Ureter (tissue), 1 donor: ENCODE data around the gene C1QTNF3. TPM values are rescaled to one million over a fixed set of nuclear protein-coding genes. Genes with fewer than 3 reads are reported as not detected.
"Not testable (repeated sequence)": the region's sequence is repeated elsewhere in the genome, so short reads cannot be mapped to it uniquely, and the experiment has no call there.

Experiments used
- DNase-seq: peaks from one replicate; pipeline ENCODE4 v3.0.0-alpha.2; 2020; ENCODE audit warnings: low spot score
- total RNA-seq: library from RNA; stranded (reverse); gene quantifications from one replicate; pipeline ENCODE4 v1.2.4, GENCODE V29; 2023
- donor health status: DM: yes; HTN: yes; CAD: no.

C1QTNF3 gene
- total RNA-seq, 1 donor from 2014 or later, result 12.7 TPM

DNA sequence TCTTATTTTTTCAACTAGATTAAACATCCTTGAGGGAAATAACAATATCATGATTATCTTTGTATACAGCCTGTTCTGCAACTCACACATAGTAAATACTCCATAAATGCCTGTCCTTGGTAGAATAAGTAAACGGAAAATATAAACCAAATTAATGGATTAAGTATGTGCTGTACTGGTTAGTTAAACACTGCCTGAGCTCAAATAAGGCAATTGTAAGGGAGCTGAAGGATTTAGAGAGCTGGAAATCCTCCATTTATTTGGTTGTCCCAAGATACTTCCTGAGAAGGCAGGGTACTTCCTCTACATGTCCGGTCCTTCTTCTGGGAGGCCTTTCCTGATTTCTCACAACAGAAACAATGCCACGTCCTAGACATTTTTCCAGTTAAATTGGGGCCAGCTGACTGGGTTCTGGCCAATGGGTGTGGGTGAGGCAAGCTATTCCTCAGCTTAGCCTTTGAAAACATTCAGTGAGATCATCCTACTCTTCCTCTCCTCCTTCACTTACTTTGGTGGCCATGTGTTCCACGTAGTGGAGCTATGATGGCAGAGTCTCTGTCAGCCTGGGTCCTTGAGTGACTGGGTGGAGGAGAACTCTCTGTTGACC is 8.5 kb upstream of the C1QTNF3 start:
- DNase-seq, result no peak

DNA sequence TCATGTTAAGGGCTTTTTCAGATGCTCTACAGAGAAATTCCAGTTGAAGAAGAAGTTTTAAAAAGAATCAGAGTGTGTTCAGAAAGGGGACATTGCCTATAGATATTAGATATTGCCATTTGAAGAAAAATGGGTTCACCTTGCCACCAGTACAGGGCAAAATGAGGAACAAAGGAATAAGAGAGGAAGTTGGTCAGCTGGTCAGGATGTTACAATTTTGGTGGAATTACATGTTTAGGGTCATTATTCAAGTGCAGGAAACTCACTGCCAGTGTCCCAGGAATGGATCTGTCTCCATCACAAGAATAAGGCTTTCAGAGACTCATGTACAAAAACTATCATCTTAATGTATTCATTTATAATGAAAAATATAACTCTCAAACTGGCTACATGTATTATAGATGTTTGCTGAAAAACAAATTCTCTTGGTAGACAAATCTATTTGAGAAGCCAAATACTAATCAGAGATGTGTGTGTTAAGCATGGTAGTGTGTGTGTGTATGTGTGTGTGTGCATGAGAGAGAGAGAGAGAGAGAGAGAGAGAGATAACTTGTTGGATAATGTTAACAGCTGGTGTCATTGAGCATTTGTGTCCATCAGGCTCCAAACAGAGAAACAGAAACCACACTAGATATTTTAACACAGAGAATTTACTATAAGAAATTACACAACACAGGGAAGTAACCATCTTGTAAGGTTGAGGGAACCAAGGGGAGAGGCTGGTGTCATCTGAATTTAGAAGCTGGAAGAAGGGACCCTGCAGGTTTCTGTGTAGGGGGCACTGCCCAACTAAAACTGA is 5.0 kb upstream of the C1QTNF3 start:
- no peak for DNase-seq

DNA sequence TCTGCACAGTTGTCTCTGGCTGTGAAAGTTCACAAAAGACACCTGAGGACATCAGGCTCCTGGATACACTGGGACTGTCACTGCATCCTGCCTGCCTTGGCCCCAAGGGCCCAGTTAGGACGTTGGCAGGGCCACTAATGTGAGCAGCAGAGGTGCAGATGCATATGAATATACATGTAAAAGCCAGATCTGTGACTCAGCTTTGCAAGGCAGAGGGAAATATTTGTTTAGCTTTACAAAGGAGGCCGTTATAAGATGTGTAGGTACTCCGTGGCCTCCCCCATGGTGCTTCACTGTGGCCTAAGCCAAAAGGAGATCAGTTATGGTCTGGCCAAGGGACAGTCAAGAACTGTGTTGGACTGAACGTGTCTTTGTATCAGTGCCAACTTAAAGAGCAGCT is 4.1 kb upstream of the C1QTNF3 start:
- DNase-seq, result no peak

DNA sequence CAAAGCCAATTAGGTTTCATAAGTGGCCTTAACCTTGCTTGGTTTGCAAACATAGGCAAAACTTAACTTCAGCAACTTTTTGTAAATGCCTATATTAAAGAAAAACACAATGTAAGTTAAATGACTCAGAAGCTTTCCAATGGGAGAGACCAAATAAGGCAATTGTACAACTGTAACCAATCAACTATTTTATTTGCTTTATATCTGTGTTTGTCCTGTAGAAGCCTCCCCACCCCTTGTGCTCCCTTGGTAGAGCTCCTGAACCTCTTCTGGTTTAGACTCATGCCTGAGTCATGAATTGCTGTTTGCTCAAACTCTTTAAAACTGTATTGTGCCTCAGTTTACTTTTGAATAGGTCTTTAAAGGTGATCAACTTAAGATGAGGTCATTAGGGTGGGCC is 3.0 kb upstream of the C1QTNF3 start:
- no peak for DNase-seq

DNA sequence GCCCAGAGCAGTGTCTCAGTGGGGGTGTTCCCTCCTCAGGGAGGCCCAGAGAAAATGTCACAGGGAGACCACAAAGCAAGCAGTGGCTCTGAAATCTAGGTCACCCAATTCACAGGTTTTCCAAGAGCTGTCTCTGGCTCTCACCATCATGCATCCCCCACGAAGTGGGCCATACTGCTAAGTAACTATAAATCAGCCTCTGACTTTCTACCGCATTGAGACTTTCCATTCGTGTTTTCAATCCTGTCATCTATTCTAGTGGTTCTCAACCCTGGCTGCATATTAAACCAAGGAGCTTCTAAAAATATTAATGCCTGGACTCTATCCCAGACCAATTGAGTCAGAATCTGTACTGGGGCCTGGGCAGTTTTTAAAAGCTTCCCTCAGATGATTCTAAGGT is 2.0 kb upstream of the C1QTNF3 start:
- DNase-seq, result no peak

DNA sequence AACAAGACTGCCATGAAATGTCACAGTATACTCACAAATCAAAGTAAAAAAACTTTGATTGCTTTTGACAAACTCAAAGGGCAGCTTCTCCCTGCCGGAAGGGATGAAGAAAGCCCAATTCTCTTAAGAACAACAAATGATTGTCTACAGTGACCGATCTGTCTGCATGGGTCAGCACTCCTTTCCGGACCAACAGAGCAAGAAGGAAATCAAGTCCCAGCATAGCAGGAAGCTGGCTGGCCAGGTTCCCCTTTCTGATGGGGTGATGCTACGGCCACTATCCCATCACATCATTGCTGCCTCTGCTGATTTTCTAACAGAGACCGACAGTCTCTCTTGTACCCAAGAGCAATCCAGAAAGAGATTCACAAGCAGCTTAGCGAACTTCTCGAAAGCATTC is 692 bp downstream of the C1QTNF3 start:
- no peak for DNase-seq

DNA sequence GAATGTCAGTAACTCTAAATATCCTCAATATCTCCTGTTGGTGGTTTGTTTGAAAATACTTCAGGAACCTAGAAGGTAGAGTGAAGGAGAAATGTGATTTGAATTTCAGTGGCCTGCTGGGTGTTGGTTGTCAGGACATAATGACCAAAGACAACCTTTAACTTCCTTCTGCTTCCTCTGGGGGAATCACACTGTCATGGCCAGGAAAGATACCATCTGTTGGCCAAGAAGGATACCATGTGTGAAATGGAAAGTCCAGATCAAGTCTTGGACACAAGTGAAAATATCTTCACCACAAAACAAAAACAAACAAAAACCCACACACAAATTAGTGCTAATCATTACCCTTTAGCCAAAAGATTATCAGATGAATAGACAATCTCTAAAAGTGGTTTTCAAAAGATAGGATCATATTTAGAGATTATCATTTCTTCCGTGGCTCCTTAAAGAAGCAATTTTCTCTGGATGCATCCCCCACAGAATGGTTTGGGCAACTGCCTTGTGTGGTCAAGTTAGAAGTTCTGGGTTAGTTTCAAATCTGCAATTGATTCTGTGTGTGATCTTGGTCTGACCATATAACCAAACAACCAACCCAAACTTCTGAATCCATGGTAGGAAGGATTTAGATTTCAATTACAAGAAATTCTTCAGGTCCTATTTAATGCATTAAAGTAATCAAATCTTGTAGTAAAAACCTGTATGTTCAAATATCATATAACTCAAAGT is 1.6 kb downstream of the C1QTNF3 start:
- no peak for DNase-seq

DNA sequence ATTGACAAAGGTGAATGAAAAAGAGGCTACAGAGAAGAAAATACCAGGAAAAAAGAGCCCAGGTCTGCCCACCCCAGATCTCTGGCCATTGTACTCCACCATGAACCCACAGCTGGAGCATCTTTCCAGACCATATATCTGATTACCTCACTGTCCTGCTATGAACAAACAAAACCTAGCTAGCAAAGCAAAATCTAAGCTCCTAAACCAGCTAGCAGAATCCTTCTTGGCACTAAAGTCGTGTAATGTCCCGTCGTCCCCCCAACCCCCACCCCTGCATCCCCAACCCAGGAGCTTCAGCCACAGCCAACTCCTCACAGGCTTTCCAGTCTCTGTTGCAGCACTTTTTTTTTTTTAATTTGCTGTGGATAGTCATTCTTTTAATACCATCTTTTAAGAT is 2.5 kb downstream of the C1QTNF3 start:
- DNase-seq, result no peak

DNA sequence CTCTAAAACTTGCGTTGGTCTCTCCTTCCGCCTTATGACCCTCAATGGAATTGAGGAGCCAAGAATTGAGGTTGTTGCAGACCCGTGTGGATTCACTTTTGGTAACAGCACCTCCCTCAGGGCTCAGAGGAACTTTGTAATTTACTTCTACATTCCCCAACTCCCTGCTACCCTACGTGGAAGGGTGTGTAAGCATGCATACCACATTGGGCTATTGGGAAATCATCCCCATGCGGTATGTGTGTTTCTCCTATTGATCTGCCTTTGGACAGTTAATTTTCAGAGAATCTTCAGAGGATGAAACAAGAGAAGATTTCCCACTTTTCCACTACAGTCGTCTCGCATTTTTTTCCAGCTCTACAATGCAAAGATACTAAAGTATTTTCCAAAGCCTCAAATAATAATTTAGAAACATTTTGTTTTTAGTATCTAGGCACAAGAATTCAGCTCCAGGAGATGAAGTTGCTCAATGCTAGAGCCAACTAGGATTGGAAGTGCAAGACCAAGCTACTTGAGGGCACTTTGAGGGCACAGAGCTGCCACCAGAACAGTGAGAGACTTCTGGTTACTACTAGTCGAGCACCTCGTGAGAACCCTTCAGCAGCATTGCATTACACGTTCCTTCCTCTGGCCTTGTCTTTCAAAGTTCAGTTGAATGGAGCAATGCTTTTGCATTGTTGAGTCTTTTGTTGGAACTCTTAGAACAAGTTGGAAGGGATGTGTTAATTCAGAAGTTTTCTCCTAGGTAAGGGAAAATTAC is 3.4 kb downstream of the C1QTNF3 start:
- DNase-seq, result no peak

DNA sequence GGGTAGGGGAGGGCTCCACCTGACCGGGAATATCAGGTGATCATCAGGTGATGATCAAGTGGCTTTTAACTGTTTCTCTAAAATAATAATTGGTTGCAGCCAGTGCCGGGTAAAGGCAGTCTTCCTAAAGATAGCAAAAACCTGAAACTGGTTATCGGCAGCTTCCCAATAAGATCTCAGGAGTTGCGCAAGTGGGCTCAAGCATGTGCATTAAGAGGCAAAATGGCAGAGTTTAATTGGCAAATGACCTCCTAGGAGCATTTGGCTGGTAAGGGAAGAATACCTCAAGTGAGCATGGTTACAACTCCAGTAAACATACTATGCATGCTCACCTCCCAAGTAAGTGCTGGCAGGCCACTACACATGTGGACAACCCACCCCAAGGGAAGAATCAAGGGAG is 4.2 kb downstream of the C1QTNF3 start:
- no peak for DNase-seq

DNA sequence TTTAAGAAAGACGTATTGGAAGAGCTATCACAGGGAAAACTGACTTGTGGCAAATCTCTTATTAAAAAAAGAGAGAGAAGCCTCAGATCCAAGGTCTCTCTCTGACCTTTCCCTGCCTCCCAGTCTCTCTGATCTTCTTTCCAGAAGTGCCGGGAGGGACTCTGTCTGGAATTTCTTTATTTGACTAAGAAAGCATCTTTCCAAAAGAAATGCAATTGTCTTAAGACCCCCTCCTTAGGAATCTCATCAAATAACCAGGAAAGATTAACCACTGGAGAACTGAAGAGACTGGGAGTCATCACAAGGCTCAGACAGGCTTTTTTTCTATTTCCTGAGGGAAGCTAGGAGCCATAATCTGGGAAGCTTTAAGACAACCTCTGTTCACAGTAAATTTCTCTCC is 4.6 kb downstream of the C1QTNF3 start:
- DNase-seq, result no peak

DNA sequence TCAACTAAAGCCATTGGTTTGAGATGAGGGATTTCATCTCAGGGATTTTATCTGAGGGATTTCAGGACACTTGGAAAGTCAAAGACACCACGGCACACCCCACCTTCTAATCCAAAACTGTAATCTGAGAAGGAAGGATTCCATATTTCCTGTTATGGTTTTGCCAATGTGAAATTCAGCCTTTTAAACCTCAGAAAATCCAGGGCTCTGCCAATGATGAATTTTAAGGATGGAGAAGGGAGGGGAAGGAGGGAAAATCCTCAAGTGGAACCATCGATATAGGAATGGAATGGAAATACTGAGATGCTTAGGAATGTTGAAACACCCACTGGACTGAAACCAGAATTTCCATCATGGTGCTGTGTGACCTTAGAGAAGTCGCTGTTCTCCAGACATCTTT is 5.3 kb downstream of the C1QTNF3 start:
- DNase-seq, result no peak

DNA sequence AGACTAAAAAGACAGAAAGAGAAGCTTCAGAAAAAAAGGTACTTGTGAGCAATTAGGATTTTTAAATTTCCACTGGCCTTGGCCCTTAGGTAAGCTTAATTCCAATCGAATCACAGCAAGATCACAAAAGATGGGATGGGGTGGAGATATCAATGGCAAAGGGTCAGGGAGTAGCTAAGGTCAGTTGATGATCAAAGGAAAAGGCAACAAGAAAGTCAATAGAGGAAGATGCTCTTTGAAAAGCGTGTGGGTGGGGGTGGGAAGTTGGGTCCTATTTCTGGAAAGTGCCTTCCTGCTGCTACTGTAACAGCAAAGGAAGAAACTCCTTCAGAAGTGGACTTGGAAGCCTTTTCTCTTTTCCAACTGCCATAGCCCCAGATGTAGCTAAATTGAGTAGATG is 7.3 kb downstream of the C1QTNF3 start:
- no peak for DNase-seq

DNA sequence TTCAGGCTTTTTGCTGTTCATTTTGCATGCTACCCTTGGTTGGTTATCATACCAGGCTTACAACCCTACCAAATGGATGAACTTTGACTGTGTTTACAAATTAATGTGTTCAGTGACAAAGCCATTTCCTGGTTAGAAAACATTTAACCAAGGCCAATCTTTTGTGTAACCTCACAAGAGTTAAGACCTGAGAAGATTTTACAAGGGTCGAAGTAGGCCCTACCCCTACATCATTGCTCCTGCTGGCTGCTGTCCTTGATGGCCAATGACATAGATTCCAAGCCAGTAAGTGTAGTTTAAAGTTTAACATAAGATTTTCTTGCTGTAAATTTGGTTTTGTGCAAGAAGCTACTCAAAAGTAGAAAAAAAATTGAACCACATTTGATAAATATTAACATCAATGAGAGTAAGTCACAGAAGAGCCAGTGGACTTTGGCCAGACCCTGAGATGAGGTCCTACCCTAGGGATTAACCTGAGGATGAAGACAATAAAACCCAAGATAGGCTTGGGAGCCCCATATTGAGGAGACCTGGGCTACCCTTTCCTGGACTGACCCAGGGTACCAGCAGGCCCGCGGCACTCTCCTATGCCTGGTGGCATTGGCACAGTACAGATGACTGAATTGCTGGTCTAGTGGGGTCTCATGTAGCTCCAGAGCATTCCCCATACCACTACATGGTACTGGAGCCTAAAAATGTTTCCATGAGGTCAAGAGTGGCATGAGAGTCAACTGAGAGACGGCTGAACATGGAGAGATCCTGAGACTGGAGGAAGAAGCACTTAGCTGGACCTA is 8.3 kb downstream of the C1QTNF3 start:
- DNase-seq, result no peak

DNA sequence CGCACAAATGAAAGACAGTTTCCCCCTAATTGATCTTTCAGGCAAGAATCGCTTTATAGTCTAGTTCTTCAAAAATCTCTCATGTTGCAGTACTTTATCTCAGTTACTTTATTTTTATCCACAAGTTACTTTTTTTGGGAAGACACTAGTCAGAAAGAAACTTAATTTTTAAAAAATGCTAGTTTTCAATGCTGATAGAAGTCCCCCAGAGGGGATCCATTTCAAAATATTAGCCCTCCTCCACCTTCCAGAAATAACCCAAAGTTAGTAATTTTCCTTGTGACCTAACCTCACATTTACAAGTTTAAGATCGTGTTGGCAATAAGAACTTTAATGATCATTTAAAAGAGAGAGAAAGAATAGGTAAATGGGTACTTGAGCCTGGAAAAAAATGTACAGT is 11.0 kb downstream of the C1QTNF3 start:
- DNase-seq, result no peak

DNA sequence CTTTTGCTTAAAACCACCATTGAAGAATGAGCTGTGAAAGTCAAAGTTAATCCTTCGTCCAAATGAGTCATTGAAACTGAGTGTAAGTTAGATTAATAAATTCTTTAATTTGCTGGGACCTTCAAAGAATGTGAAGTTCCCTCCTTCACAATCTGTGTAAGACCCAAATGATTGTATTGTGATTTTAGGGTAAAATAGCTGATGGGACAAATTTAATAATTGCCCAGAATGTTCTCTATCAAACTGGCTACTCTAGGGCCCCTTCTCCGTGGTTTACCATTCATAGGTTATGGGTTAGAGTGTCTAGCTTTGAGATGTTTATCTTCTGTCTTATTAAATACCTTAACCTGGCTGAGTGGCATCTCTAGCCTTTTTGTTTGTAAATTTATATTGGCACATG is 11.9 kb downstream of the C1QTNF3 start:
- no peak for DNase-seq

DNA sequence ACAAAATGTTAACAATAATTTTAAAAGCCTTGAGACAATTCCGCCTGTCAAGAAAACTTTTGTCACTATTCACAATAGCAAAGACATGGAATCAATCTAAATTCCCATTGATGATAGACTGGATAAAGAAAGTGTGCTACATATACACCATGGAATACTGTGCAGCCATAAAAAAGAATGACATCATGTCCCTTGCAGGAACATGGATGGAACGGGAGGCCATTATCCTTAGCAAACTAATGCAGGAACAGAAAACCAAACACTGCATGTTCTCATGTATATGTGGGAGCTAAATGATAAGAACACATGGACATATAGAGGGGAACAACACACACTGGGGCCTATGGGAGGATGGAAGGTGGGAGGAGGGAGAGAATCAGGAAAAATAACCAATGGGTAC is 12.4 kb downstream of the C1QTNF3 start:
- not testable (repeated sequence) for DNase-seq

DNA sequence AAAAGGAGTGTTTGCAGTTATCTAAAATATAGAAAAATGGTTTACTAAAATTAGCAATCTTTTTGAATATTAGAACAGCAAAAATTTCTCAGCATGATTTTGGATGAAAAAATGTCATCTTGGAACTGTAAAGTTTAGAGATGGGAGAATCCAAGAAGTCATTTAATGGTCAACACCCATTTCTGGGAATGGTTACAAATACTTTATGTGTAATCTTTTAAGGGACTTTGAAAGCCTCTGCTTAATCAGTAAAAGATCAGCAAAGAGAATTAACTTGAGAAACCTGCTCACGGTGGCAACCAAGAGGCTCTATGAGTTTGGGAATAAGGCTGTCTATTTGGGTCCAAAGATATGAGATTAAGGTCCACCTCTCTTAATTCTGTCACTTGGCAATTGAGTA is 13.0 kb downstream of the C1QTNF3 start:
- no peak for DNase-seq

DNA sequence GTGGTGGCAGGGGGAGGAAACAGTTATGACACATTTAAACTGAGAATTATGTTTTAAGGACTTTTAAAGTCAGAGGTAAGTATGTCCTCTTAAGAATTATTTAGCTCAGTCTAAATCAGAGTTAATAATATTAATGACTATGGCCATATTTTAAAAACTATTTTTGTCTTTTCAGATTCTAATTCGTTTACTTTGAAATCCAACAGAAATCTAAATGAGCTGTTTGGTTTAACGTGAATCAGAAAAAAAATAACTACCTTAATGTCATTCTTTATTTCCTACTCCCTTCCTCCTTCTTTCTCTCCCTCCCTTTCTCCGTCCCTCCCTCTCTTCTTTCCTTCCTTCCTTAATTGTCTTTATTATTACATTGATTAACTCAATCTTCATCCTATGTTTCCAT is 14.7 kb downstream of the C1QTNF3 start:
- DNase-seq, result no peak

DNA sequence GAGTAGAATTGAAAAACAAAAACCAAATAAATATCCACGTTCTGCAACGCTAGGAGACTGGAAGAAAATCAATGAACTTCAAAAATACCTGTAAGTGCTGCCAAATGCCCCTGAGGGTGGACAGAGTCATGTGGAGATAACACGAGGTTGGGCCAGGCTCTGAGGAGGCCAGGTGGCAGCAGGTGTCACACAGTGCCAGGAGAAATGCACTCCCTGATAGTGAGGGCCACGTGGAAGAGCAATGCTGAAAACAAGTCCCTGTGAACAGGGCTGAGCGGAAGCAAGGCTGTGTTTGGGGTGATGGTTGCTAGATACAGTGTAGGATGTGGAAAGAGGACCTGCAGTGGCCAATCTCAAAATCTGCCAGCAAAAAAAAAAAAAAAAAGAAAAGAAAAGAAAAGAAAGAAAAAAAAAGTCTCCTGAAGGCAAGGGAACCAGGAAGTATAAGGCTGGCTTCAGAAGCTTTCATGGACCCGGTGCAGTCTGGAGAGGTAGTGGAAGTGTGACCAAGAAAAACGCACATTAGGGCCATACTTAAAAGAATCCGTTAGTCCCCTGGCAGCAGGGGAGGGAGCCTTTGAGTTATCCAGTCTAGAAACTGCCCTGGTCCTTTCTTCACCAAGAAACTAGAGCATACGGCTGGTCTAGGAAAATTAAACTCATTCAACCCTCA is 16.8 kb downstream of the C1QTNF3 start:
- DNase-seq, result no peak

DNA sequence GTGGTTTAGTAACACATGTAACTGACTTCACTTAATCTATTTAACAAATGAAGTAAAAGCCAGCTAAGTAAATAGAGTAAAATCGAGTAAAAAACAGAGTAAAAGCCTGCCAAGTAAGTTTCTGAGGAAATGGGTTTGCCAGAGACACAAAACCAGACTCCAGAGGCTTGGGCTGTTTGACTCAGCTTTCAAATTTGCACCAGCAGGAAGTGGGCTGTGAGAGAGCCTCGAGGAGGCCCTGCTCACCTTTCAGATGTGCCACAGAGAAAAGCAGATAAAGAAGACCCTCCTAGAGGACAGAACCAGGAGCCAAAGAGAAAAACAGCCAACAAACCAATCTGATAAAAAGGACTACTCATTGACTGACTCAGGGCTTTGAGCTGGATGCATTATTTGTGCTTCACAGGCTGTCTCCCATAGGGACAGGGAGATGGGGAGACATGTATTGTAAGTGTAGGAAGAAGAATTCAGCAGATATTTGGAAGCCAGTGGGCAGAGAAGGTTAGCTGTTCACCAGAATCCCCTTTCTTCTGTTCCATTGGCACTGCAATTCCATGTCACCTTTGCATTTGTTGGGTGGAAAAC is 20.8 kb downstream of the C1QTNF3 start:
- DNase-seq, result no peak
